Neural cell (in vitro differentiated cells): ENCODE results near the gene CEACAM6. TPM values are rescaled to one million over a fixed set of nuclear protein-coding genes. Genes with fewer than 3 reads are reported as not detected.

Experiments
- H2AFZ ChIP-seq: fragments of 200-600, 300-800 bp; sonication (generic), shearing (Covaris generic); 2 replicates; pipeline ENCODE4 v1.6.0; 2014; ENCODE audit warnings: low read depth, mild to moderate bottlenecking, antibody characterized with exemption, low read length, moderate library complexity
- H3F3A ChIP-seq: fragments of 200-600 bp; shearing (Covaris generic); 2 replicates; pipeline ENCODE4 v1.6.1; 2016; ENCODE audit warnings: mild to moderate bottlenecking, moderate library complexity, mixed read lengths, antibody characterized with exemption, low read length; ENCODE audit not compliant: insufficient read depth, poor library complexity, severe bottlenecking
- H3K27ac ChIP-seq: fragments of 200-600, 300-800 bp; sonication (generic), shearing (Covaris generic); 2 replicates; pipeline ENCODE4 v1.5.1; 2014; ENCODE audit warnings: mild to moderate bottlenecking, low read length, moderate library complexity
- H3K27me3 ChIP-seq: fragments of 300-800, 200-600 bp; sonication (generic), shearing (Covaris generic); 2 replicates; pipeline ENCODE4 v1.6.0; 2014; ENCODE audit warnings: mild to moderate bottlenecking, low read depth, low read length, moderate library complexity; ENCODE audit not compliant: insufficient read depth
- H3K36me3 ChIP-seq: fragments of 300-800, 200-600 bp; sonication (generic), shearing (Covaris generic); 2 replicates; pipeline ENCODE4 v1.5.1; 2014; ENCODE audit warnings: mild to moderate bottlenecking, antibody characterized with exemption, low read length, moderate library complexity; ENCODE audit not compliant: insufficient read depth
- H3K4me2 ChIP-seq: fragments of 300-800, 200-600 bp; sonication (generic), shearing (Covaris generic); 2 replicates; pipeline ENCODE4 v1.6.0; 2014; ENCODE audit warnings: mild to moderate bottlenecking, low read length
- H3K4me3 ChIP-seq: fragments of 300-800, 200-600 bp; sonication (generic), shearing (Covaris generic); 2 replicates; pipeline ENCODE4 v1.5.1; 2014; ENCODE audit warnings: mild to moderate bottlenecking, low read length, moderate library complexity
- H3K79me2 ChIP-seq: fragments of 200-600 bp; shearing (Covaris generic); replicated peaks from 2 replicates; pipeline ENCODE4 v1.6.0; 2014; ENCODE audit warnings: mild to moderate bottlenecking, low read length, moderate library complexity; ENCODE audit not compliant: insufficient read depth
- H3K9ac ChIP-seq: fragments of 300-800, 200-600 bp; sonication (generic), shearing (Covaris generic); 2 replicates; pipeline ENCODE4 v1.6.1; 2016; ENCODE audit warnings: mild to moderate bottlenecking, low read length, mixed read lengths
- H3K9me2 ChIP-seq: fragments of 200-600 bp; shearing (Covaris generic); 2 replicates; pipeline ENCODE4 v1.6.1; 2016; ENCODE audit warnings: mild to moderate bottlenecking, low read length, mixed read lengths; ENCODE audit not compliant: insufficient read depth
- H3K9me3 ChIP-seq: fragments of 200-600, 300-800 bp; sonication (generic), shearing (Covaris generic); 2 replicates; pipeline ENCODE4 v1.6.1; 2016; ENCODE audit warnings: mild to moderate bottlenecking, mixed run types, low read length, moderate library complexity, mixed read lengths
- H4K20me1 ChIP-seq: fragments of 200-600 bp; shearing (Covaris generic); 2 replicates; pipeline ENCODE4 v1.6.1; 2016; ENCODE audit warnings: mild to moderate bottlenecking, mixed run types; ENCODE audit not compliant: insufficient read depth
- EP300 ChIP-seq: fragments of 450-650 bp; conservative IDR thresholded peaks from 2 replicates; pipeline ENCODE4 v1.6.1; 2014; ENCODE audit warnings: antibody characterized with exemption, mild to moderate bottlenecking, moderate library complexity; ENCODE audit not compliant: poor library complexity, severe bottlenecking
- EZH2 ChIP-seq: fragments of 200-600, 300-800 bp; shearing (Covaris generic), sonication (generic); IDR thresholded peaks from 2 replicates; pipeline ENCODE4 v1.6.1; 2014; ENCODE audit warnings: antibody characterized with exemption, low read length, borderline replicate concordance, mild to moderate bottlenecking; ENCODE audit not compliant: insufficient read depth, poor library complexity, severe bottlenecking
- MXI1 ChIP-seq: fragments of 450-650 bp; conservative IDR thresholded peaks from 2 replicates; pipeline ENCODE4 v1.6.1; 2014; ENCODE audit warnings: antibody characterized with exemption, mild to moderate bottlenecking; ENCODE audit not compliant: poor library complexity, severe bottlenecking
- POLR2AphosphoS5 ChIP-seq: IDR thresholded peaks from 2 replicates; pipeline ENCODE4 v1.6.1; 2012
- RAD21 ChIP-seq: fragments of 450-650 bp; conservative IDR thresholded peaks from 2 replicates; pipeline ENCODE4 v1.6.1; 2014; ENCODE audit warnings: antibody characterized with exemption, mild to moderate bottlenecking, moderate library complexity
- SMC3 ChIP-seq: fragments of 450-650 bp; conservative IDR thresholded peaks from 2 replicates; pipeline ENCODE4 v1.6.1; 2014; ENCODE audit warnings: antibody characterized with exemption, mild to moderate bottlenecking, moderate library complexity; ENCODE audit not compliant: poor library complexity
- TAF1 ChIP-seq: IDR thresholded peaks from 2 replicates; pipeline ENCODE4 v1.6.1; 2012; ENCODE audit warnings: low read depth
- polyA plus RNA-seq: library from polyadenylated mRNA; depleted of rRNA; stranded (reverse); fragments of >200 nt; gene quantifications from 2 replicates; pipeline ENCODE4 v1.2.3, GENCODE V29; 2014
- TF ChIP-seq, protein P1 (sequence below): IDR thresholded peaks from 2 replicates; pipeline ENCODE4 v1.6.1; 2012; ENCODE audit warnings: borderline replicate concordance
- TF ChIP-seq, protein P2 (sequence below): fragments of 450-650 bp; IDR thresholded peaks from 2 replicates; pipeline ENCODE4 v1.5.1; 2014; ENCODE audit warnings: antibody characterized with exemption, mild to moderate bottlenecking, moderate library complexity; ENCODE audit not compliant: poor library complexity, severe bottlenecking

CEACAM6 gene
- polyA plus RNA-seq, 1 donor from 2014 or later: not detected

DNA sequence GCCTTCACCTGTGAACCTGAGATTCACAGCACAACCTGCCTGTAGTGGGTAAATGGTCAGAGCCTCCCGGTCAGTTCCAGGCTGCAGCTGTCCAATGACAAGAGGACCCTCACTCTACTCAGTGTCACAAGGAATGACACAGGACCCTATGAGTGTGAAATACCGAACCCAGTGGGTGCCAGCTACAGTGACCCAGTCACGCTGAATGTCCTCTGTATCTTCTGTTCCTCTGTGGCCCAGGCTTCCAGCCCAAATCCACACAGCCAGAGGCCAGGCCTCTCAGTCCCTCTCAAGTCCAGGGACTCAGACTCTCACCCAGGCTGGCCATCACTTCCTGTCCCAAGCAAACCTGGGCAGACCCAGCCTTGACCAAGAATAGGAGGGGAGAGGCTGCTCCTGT lies 51.8 kb downstream of the CEACAM6 start:
- no peak overlapping the region for H3K27ac ChIP-seq
- H3K4me2 ChIP-seq: no peak overlapping the region
- no peaks in the 10 kb centered on the region for H3F3A ChIP-seq
- no peaks in the 10 kb centered on the region for H3K9me2 ChIP-seq
- no peaks in the 10 kb centered on the region for H3K36me3 ChIP-seq
- no peak overlapping the region for H3K9ac ChIP-seq
- TF ChIP-seq POLR2AphosphoS5: no peak
- TF ChIP-seq EZH2: no peak
- TF ChIP-seq, protein P1, sequence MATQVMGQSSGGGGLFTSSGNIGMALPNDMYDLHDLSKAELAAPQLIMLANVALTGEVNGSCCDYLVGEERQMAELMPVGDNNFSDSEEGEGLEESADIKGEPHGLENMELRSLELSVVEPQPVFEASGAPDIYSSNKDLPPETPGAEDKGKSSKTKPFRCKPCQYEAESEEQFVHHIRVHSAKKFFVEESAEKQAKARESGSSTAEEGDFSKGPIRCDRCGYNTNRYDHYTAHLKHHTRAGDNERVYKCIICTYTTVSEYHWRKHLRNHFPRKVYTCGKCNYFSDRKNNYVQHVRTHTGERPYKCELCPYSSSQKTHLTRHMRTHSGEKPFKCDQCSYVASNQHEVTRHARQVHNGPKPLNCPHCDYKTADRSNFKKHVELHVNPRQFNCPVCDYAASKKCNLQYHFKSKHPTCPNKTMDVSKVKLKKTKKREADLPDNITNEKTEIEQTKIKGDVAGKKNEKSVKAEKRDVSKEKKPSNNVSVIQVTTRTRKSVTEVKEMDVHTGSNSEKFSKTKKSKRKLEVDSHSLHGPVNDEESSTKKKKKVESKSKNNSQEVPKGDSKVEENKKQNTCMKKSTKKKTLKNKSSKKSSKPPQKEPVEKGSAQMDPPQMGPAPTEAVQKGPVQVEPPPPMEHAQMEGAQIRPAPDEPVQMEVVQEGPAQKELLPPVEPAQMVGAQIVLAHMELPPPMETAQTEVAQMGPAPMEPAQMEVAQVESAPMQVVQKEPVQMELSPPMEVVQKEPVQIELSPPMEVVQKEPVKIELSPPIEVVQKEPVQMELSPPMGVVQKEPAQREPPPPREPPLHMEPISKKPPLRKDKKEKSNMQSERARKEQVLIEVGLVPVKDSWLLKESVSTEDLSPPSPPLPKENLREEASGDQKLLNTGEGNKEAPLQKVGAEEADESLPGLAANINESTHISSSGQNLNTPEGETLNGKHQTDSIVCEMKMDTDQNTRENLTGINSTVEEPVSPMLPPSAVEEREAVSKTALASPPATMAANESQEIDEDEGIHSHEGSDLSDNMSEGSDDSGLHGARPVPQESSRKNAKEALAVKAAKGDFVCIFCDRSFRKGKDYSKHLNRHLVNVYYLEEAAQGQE: no peak
- TF ChIP-seq, protein P2, sequence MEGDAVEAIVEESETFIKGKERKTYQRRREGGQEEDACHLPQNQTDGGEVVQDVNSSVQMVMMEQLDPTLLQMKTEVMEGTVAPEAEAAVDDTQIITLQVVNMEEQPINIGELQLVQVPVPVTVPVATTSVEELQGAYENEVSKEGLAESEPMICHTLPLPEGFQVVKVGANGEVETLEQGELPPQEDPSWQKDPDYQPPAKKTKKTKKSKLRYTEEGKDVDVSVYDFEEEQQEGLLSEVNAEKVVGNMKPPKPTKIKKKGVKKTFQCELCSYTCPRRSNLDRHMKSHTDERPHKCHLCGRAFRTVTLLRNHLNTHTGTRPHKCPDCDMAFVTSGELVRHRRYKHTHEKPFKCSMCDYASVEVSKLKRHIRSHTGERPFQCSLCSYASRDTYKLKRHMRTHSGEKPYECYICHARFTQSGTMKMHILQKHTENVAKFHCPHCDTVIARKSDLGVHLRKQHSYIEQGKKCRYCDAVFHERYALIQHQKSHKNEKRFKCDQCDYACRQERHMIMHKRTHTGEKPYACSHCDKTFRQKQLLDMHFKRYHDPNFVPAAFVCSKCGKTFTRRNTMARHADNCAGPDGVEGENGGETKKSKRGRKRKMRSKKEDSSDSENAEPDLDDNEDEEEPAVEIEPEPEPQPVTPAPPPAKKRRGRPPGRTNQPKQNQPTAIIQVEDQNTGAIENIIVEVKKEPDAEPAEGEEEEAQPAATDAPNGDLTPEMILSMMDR: no peak
- TF ChIP-seq TAF1: no peak
- TF ChIP-seq SMC3: no peak
- TF ChIP-seq MXI1: no peak
- no peak for TF ChIP-seq EP300
- no peak for TF ChIP-seq RAD21
- H2AFZ ChIP-seq: no peak overlapping the region
- H4K20me1 ChIP-seq: no peaks in the 10 kb centered on the region
- H3K9me3 ChIP-seq: no peaks in the 10 kb centered on the region
- no peak overlapping the region for H3K4me3 ChIP-seq
- no peaks in the 10 kb centered on the region for H3K79me2 ChIP-seq
- no peaks in the 10 kb centered on the region for H3K27me3 ChIP-seq

DNA sequence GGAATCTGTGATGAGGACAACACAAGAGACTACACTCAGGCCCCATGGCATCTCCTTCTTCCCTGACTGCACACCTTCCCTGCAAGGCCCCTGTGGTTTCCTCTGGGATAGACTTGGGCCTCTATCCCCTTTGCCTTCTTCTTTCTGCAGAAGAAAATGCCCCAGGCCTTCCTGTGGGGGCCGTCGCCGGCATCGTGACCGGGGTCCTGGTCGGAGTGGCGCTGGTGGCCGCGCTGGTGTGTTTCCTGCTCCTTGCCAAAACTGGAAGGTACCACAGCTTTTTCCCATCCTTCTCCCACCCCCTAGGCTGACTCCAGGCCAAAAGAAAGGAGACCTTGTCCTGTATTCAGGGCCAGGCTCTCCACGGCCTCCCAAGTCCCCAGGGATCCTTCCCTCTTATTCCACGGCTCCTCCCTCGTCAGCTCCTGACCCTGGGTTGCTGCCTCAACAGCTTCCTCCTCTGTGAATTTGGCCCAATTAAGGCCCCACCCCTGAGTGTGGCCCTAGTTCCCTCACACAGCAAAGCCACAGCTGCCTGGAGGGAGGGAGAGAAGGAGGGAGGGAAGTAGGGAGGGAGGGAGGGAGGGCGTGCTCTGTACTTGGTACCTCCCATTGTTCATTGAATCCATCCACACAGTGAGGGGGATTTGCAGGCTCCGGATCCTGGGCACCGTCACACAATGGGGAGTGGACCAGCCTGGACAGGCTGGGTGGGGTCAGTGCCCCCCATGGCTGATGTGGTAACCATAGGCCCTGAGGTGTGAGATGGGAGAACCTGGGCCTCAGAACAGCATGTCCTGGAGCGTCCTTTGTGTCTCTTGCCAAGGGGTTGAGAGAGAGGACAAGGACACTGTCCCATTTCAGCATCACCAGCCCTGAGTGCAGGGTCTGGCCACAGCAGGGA lies 53.6 kb downstream of the CEACAM6 start:
- no peaks in the 10 kb centered on the region for H3K27me3 ChIP-seq
- H3K4me3 ChIP-seq: no peak overlapping the region

More for the DNA sequence above, 53.6 kb downstream of the CEACAM6 start:
- Histone ChIP-seq H3K27ac (no peak overlapping the region), H3K79me2 (no peaks in the 10 kb centered on the region), H4K20me1 (no peaks in the 10 kb centered on the region), H3K9me3 (no peaks in the 10 kb centered on the region), H2AFZ (no peak overlapping the region), H3K4me2 (no peak overlapping the region), H3K36me3 (no peaks in the 10 kb centered on the region), H3K9me2 (no peaks in the 10 kb centered on the region), H3F3A (no peaks in the 10 kb centered on the region), H3K9ac (no peak overlapping the region)
- TF ChIP-seq EP300: no peak
- no peak for TF ChIP-seq MXI1
- no peak for TF ChIP-seq SMC3
- TF ChIP-seq RAD21: no peak
- no peak for TF ChIP-seq TAF1
- no peak for TF ChIP-seq POLR2AphosphoS5
- TF ChIP-seq, protein P2: no peak
- TF ChIP-seq, protein P1: no peak
- no peak for TF ChIP-seq EZH2
